ENCODE measurements around the gene RBM20.
"Not testable (repeated sequence)": the region's sequence is repeated elsewhere in the genome, so short reads cannot be mapped to it uniquely, and the experiment has no call there.

The RBM20 gene

GRCh38 chr10:110679486-110680272 is 35.5 kb downstream of the RBM20 start:
- peak; percentile 5 for DNase-seq

GRCh38 chr10:110680273-110681020 is 36.3 kb downstream of the RBM20 start:
- no peak for DNase-seq

GRCh38 chr10:110681023-110681681 is 37.0 kb downstream of the RBM20 start:
- peak; percentile 69 for DNase-seq

GRCh38 chr10:110682348-110682747 is 38.2 kb downstream of the RBM20 start:
- no peak for DNase-seq

- no peak for DNase-seq
These were observed 40.8 kb downstream of the RBM20 start for GRCh38 chr10:110684800-110685446.

GRCh38 chr10:110686047-110686446 is 41.9 kb downstream of the RBM20 start:
- DNase-seq: no peak

GRCh38 chr10:110686949-110687348 is 42.8 kb downstream of the RBM20 start:
- DNase-seq: no peak

- no peak for DNase-seq
These were observed 43.3 kb downstream of the RBM20 start for GRCh38 chr10:110687400-110687799.

GRCh38 chr10:110691139-110691538 is 47.0 kb downstream of the RBM20 start:
- DNase-seq: no peak

- DNase-seq: no peak
These were observed 50.1 kb downstream of the RBM20 start for GRCh38 chr10:110694263-110694662.

- DNase-seq: no peak
These were observed 50.8 kb downstream of the RBM20 start for GRCh38 chr10:110694820-110695538.

GRCh38 chr10:110695539-110695886 is 51.4 kb downstream of the RBM20 start:
- no peak for DNase-seq

GRCh38 chr10:110696436-110696835 is 52.3 kb downstream of the RBM20 start:
- DNase-seq: no peak

GRCh38 chr10:110698340-110698739 is 54.2 kb downstream of the RBM20 start:
- DNase-seq: no peak

GRCh38 chr10:110698782-110699201 is 54.7 kb downstream of the RBM20 start:
- no peak for DNase-seq

- DNase-seq: no peak
These were observed 55.8 kb downstream of the RBM20 start for GRCh38 chr10:110699859-110700468.

- no peak for DNase-seq
These were observed 56.9 kb downstream of the RBM20 start for GRCh38 chr10:110700947-110701616.

GRCh38 chr10:110701617-110701971 is 57.5 kb downstream of the RBM20 start:
- DNase-seq: no peak

- DNase-seq: no peak
These were observed 59.9 kb downstream of the RBM20 start for GRCh38 chr10:110704070-110704469.

GRCh38 chr10:110704906-110705476 is 60.9 kb downstream of the RBM20 start:
- DNase-seq: no peak

GRCh38 chr10:110705596-110705995 is 61.5 kb downstream of the RBM20 start:
- DNase-seq: not testable (repeated sequence)

Data from hematopoietic multipotent progenitor cell treated with erythropoietin and hydrocortisone succinate and interleukin-3 and kit ligand, for 6 days (in vitro differentiated cells).